Karpas-422 (cell line): ENCODE data around the gene CAPRIN2. TPM values are rescaled to one million over a fixed set of nuclear protein-coding genes. Genes with fewer than 3 reads are reported as not detected.

Source experiments
- DNase-seq: peaks from one replicate; pipeline ENCODE4 v3.0.0-alpha.2; 2015
- H2AFZ ChIP-seq: fragments of 200-600 bp; sonication (generic); 2 replicates; pipeline ENCODE4 v1.6.1; 2014; ENCODE audit warnings: antibody characterized with exemption, low read length, mixed read lengths
- H3K27ac ChIP-seq: fragments of 200-600 bp; sonication (generic); 2 replicates; pipeline ENCODE4 v1.5.1; 2014; ENCODE audit warnings: mild to moderate bottlenecking, low read length, moderate library complexity
- H3K27me3 ChIP-seq: fragments of 200-600 bp; sonication (generic); 2 replicates; pipeline ENCODE4 v1.6.1; 2014; ENCODE audit warnings: low read length, mixed read lengths
- H3K36me3 ChIP-seq: fragments of 200-600 bp; sonication (generic); 2 replicates; pipeline ENCODE4 v1.6.1; 2014; ENCODE audit warnings: low read length, mixed read lengths; ENCODE audit not compliant: insufficient read depth
- H3K4me1 ChIP-seq: fragments of 200-600 bp; sonication (generic); 2 replicates; pipeline ENCODE4 v1.6.1; 2014; ENCODE audit warnings: mild to moderate bottlenecking, low read length, mixed read lengths
- H3K4me2 ChIP-seq: fragments of 200-600 bp; sonication (generic); 2 replicates; pipeline ENCODE4 v1.6.1; 2014; ENCODE audit warnings: low read length, low read depth, mild to moderate bottlenecking; ENCODE audit not compliant: poor library complexity, severe bottlenecking
- H3K4me3 ChIP-seq: fragments of 200-600 bp; sonication (generic); 2 replicates; pipeline ENCODE4 v1.5.1; 2014; ENCODE audit warnings: mild to moderate bottlenecking, antibody characterized with exemption, low read length, mixed read lengths
- H3K79me2 ChIP-seq: fragments of 200-600 bp; sonication (generic); 2 replicates; pipeline ENCODE4 v1.6.1; 2014; ENCODE audit warnings: mild to moderate bottlenecking, low read length, mixed read lengths
- H3K9ac ChIP-seq: fragments of 200-600 bp; sonication (generic); 2 replicates; pipeline ENCODE4 v1.6.0; 2014; ENCODE audit warnings: low read length
- H3K9me2 ChIP-seq: fragments of 200-600 bp; sonication (generic), shearing (Covaris generic); replicated peaks from 2 replicates; pipeline ENCODE4 v1.6.0; 2014; ENCODE audit warnings: mild to moderate bottlenecking, low read length, moderate library complexity; ENCODE audit not compliant: insufficient read depth
- H3K9me3 ChIP-seq: fragments of 300-700, 200-600 bp; sonication (generic); 2 replicates; pipeline ENCODE4 v1.6.1; 2014; ENCODE audit warnings: low read length, mixed read lengths
- H4K20me1 ChIP-seq: fragments of 200-600 bp; sonication (generic); 2 replicates; pipeline ENCODE4 v1.6.1; 2014; ENCODE audit warnings: mild to moderate bottlenecking, antibody characterized with exemption, low read length, low read depth; ENCODE audit not compliant: insufficient read depth
- total RNA-seq: library from RNA; depleted of rRNA; stranded (reverse); fragments of >200 nt; shearing (Covaris generic); gene quantifications from 2 replicates; pipeline ENCODE4 v1.2.3, GENCODE V29; 2014; ENCODE audit warnings: low replicate concordance; rRNA removed

CAPRIN2 gene, protein sequence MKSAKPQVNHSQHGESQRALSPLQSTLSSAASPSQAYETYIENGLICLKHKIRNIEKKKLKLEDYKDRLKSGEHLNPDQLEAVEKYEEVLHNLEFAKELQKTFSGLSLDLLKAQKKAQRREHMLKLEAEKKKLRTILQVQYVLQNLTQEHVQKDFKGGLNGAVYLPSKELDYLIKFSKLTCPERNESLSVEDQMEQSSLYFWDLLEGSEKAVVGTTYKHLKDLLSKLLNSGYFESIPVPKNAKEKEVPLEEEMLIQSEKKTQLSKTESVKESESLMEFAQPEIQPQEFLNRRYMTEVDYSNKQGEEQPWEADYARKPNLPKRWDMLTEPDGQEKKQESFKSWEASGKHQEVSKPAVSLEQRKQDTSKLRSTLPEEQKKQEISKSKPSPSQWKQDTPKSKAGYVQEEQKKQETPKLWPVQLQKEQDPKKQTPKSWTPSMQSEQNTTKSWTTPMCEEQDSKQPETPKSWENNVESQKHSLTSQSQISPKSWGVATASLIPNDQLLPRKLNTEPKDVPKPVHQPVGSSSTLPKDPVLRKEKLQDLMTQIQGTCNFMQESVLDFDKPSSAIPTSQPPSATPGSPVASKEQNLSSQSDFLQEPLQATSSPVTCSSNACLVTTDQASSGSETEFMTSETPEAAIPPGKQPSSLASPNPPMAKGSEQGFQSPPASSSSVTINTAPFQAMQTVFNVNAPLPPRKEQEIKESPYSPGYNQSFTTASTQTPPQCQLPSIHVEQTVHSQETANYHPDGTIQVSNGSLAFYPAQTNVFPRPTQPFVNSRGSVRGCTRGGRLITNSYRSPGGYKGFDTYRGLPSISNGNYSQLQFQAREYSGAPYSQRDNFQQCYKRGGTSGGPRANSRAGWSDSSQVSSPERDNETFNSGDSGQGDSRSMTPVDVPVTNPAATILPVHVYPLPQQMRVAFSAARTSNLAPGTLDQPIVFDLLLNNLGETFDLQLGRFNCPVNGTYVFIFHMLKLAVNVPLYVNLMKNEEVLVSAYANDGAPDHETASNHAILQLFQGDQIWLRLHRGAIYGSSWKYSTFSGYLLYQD
- 24.9 and 39.8 TPM in 2 replicates for total RNA-seq

DNA sequence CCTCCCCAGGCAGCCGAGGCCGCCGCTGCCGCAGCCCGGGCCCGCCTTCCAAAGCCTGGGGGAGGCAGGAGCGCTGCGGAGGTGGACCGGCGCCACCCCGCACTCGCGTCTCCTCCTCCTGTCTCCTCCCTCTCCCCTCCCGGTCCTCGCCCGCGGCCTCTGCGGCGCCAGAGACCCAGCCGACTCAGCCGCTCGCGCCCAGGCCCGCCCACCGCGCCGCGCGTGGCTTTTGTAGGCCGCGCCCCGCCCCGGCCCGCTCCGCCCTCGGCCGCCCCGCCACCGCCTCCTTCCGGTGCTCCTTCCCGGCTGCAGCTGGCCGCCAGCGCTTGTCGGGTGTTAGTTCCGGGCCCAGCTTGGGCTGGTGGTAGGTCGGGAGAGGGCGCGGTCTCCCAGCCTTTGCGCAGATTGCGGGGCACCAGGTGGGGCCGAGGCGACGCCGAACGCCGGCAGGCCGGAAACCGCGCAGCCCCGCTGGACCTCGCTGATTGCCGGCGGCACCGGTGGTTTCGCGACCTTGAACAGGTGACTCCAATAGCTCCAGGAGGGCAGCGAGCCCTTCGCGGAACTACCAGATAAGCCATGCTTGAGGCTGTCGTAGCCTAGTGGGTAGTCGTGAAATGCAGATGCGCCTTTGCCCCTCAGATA is at the start of gene CAPRIN2:
Gene CAPRIN2, minus strand, starts transcription at position 202 of the 645 bp plus-strand sequence. CDS start 1,431 bp downstream, outside the sequence.
- Histone ChIP-seq H3K27me3 (no peaks in the 10 kb centered on the region), H3K9me3 (no peaks in the 10 kb centered on the region), H3K36me3 (no peaks in the 10 kb centered on the region), H3K4me3 (peak within 1 kb of the TSS; percentile 80), H3K4me2 (peak within 1 kb of the TSS; percentile 99), H3K79me2 (peaks cover 40% of the 10 kb centered on the region), H3K27ac (0 out of 2 replicates have a peak within 1 kb of the TSS, but pooled peaks have one; percentile 23), H4K20me1 (no peaks in the 10 kb centered on the region), H3K4me1 (peaks cover 46% of the 10 kb centered on the region), H2AFZ (peak within 1 kb of the TSS; percentile 100), H3K9ac (peak within 1 kb of the TSS; percentile 79), H3K9me2 (no peaks in the 10 kb centered on the region)
- peak; percentile 98 for DNase-seq

DNA sequence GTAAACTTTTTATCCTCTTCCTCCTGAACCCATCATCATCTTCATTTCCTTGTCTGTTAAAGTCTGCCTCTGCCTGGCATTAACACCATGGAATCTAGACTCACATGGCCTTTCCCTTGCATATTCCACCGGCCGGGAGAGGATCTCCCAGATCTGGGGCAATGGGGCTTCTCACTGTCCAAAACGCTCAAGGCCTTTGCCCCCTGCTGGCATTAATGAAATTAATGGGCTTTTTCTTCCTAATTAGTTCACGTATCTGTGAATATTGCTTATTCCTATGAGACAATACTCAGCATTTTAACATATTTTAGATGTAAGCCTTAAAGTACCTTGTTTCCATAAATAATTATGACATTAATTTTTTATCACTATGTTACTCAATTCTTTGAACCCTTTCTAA is 42.9 kb upstream of the CAPRIN2 start:
- Histone ChIP-seq H3K9ac (no peak overlapping the region), H3K36me3 (no peaks in the 10 kb centered on the region), H3K27me3 (no peaks in the 10 kb centered on the region), H3K9me2 (no peaks in the 10 kb centered on the region), H3K4me3 (no peak overlapping the region), H3K27ac (no peak overlapping the region), H3K79me2 (no peaks in the 10 kb centered on the region), H3K4me1 (no peaks in the 10 kb centered on the region), H3K9me3 (no peaks in the 10 kb centered on the region), H4K20me1 (no peaks in the 10 kb centered on the region), H2AFZ (no peak overlapping the region), H3K4me2 (no peak overlapping the region)
- peak; percentile 51 for DNase-seq

DNA sequence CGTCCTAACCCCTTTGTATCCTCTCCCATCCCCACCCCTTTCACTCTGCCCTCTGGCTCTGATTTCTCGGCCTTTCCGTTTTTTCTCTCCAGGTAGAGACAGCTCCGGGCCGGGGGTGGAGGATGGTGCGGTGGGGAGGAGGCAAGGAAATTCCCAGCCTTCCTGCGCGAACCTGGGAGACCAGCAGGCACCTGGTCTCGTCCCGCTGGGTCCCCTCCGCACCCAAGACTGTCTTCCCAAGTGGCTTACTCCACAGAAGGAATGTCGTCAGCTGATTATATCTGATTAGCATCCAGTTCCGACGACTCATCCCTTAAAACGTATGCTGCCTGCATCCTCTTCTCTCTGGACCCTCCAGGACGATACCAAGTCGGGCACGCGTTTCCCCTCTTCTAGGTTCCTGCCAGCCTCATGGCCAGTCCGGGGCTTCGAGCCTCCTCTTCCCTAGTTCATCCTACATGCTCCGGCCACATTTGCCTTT is 42.2 kb upstream of the CAPRIN2 start:
- no peak overlapping the region for H3K9ac ChIP-seq
- no peak overlapping the region for H2AFZ ChIP-seq
- H3K4me1 ChIP-seq = no peaks in the 10 kb centered on the region

DNA sequence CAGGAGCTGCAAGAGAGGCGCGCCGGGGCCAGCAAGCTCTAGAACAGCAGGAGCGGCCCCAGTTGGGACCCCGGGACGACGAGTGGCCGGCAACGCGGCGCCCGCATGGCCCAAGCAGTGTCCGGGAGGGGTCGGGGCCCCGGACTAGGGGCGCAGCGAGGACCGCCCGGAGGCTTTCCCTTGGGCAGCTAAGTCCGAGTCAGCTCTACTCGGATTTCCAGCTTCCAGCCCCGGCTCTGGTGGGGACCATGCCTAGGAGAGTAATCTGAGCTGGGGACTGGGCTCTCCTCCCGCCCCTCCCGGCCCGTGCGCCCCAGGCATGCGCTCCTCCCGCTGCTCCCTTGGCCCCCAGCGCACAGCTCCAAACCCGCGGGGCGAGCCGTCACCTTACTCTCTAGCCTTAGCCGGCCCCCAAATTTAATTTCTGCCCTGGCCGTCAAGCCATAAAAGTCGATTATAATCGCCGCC is 41.6 kb upstream of the CAPRIN2 start:
- Histone ChIP-seq H3K4me1 (no peaks in the 10 kb centered on the region), H3K9me3 (no peaks in the 10 kb centered on the region), H3K27ac (no peak overlapping the region), H3K36me3 (no peaks in the 10 kb centered on the region), H3K79me2 (no peaks in the 10 kb centered on the region), H3K4me2 (no peak overlapping the region), H4K20me1 (no peaks in the 10 kb centered on the region), H3K27me3 (no peaks in the 10 kb centered on the region), H3K9me2 (no peaks in the 10 kb centered on the region), H3K9ac (no peak overlapping the region), H2AFZ (no peak overlapping the region), H3K4me3 (no peak overlapping the region)
- DNase-seq = no peak

More for the DNA sequence above, 42.2 kb upstream of the CAPRIN2 start:
- Histone ChIP-seq H3K27me3 (no peaks in the 10 kb centered on the region), H3K27ac (no peak overlapping the region), H3K9me2 (no peaks in the 10 kb centered on the region), H3K36me3 (no peaks in the 10 kb centered on the region), H3K4me3 (no peak overlapping the region), H3K79me2 (no peaks in the 10 kb centered on the region), H3K4me2 (no peak overlapping the region), H3K9me3 (no peaks in the 10 kb centered on the region), H4K20me1 (no peaks in the 10 kb centered on the region)
- DNase-seq = no peak

DNA sequence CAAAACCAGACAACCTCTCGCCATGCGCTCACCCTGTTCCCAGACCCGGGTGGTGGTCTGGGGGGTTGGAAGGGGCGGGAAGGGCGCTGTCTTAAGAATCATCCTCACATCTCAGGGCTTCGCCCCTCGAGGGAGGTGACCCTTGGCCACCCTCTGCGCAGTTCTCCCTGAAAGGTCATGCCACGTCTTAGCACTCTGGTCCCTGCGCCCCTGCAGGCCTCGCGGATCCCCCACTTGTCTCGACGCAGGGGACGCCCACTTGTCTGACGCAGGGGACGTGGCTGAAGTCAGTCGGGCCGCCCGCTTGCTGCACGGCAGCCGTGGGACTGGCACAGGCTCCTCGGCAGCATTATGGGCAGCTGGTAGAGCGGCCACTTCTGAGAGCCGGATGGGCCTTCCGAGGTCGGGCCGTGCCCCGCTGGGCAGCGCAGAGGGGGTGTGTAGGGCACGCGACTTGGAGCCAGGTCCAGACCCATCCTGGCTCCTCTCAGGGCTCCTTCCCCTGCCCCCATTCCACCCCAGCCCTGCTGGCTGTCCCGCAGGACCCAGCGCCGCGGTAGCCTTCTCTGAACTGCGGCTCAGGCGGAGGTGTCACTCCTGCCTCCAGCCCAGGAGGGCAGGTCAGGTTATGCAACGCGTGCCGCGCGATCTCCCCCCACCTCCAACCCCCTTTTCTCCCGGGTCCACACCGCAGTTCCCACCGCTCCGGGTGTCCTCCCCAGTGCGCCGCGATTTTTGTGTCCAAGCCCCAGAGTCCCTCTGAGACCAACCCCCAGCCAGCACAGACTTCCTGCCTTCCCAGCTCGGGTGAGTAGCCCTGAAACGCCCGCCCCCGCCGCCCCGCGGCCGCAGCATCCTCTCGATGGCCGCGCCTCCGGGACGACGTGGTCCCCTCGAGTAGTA is 40.9 kb upstream of the CAPRIN2 start:
- Histone ChIP-seq H3K27me3 (no peaks in the 10 kb centered on the region), H3K9me3 (no peaks in the 10 kb centered on the region), H3K9me2 (no peaks in the 10 kb centered on the region), H3K9ac (no peak overlapping the region), H4K20me1 (no peaks in the 10 kb centered on the region), H2AFZ (no peak overlapping the region), H3K4me2 (no peak overlapping the region), H3K79me2 (no peaks in the 10 kb centered on the region), H3K27ac (no peak overlapping the region), H3K4me1 (no peaks in the 10 kb centered on the region), H3K36me3 (no peaks in the 10 kb centered on the region), H3K4me3 (no peak overlapping the region)
- DNase-seq = no peak

DNA sequence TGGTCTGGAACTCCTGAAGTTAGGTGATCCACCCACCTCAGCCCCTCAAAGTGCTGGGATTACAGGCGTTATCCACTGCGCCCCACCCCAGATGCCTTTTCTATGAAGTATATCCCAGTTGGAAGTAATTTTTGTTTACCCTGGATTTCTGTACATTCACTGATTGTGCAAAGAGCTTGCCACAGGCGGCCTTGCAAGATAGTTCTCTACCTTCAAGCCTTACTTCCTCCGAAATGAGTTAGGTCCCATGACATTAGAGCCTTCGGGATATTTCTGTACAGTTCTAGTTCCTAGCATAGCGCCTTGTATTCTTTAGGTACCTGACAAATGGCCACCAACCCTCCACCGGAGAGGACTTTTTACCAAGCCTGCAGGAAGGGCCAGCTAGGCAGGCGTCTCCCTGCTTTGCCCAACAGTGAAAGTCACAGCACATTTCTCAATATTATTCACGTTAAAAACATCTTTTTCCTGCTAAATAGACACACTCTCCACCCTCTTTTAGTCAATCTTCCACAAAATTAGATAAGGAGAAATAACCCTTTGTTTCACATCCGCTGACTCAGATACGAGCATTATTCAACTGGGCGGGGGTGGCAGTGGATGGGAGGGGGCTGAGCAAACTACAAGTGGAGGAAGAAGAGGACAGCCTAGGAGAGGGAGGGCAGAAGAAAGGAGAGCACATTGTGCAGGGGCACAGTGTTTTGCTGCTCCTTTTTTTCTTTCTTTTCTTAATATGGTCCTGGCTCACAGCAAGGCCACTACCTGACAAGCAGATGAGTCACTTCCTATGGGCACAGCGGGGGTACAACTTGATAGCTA is 40.0 kb upstream of the CAPRIN2 start:
- no peak for DNase-seq
- no peaks in the 10 kb centered on the region for H3K36me3 ChIP-seq
- H3K4me2 ChIP-seq = no peak overlapping the region
- H3K4me3 ChIP-seq = no peak overlapping the region
- no peak overlapping the region for H2AFZ ChIP-seq
- no peak overlapping the region for H3K27ac ChIP-seq
- no peaks in the 10 kb centered on the region for H4K20me1 ChIP-seq
- H3K9ac ChIP-seq = no peak overlapping the region
- no peaks in the 10 kb centered on the region for H3K9me3 ChIP-seq
- H3K4me1 ChIP-seq = no peaks in the 10 kb centered on the region
- no peaks in the 10 kb centered on the region for H3K9me2 ChIP-seq
- no peaks in the 10 kb centered on the region for H3K79me2 ChIP-seq
- no peaks in the 10 kb centered on the region for H3K27me3 ChIP-seq
